NCI-H510A (cell line): ENCODE results near the gene TP53.
A peak's percentile ranks its signal among the peaks of the same experiment; 100 is the strongest.
"Not testable (repeated sequence)": the region's sequence is repeated elsewhere in the genome, so short reads cannot be mapped to it uniquely, and the experiment has no call there.

Source experiments
- DNase-seq: peaks from one replicate; lab custom pipeline; 2025; lab: John Stamatoyannopoulos, UW

TP53 gene

DNA sequence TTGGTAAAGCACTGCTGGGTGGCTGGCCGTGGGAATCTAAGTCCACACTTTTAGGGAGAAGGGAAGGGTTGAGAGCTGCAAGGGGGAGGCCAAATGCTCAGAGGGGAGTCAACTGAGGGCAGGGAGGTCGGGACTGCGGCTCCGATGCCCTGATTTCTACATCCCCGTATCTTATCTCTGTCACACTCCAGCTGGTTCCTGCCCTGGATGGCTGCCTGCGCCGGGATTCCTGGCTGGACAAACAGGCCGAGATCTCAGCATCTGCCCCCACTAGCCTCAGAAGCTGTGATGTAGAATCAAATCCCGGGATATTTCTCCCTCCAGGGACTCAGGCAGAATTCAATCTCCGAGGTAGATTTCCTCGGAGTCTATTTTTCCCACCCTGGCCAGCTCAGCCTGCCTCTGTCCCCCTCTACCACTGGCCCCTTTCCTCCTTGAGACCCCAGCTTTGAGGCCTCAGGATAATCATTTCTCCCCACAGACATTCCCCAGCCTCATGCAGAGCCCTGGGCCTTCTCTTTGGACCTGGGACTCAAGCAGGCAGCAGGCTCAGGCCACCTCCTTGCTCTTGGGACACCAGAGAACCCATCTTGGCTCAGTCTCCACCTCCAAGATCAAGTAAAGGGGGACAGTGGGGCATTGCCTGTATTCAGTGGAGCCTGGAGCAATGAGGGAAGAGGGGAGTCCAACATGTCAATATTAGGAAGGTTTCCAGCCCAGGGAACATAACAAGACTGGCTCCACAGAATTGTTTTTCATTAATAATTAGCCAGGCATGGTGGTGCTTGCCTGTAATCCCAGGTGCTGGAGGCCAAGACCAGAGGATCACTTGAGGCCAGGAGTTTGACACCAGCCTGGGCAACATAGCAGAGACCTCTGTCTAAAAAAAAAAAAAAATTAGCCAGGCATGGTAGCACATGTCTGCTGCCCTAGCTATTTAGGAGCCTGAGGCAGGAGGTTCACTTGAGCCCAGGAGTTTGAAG lies 55.6 kb downstream of the TP53 start:
- no peak for DNase-seq

DNA sequence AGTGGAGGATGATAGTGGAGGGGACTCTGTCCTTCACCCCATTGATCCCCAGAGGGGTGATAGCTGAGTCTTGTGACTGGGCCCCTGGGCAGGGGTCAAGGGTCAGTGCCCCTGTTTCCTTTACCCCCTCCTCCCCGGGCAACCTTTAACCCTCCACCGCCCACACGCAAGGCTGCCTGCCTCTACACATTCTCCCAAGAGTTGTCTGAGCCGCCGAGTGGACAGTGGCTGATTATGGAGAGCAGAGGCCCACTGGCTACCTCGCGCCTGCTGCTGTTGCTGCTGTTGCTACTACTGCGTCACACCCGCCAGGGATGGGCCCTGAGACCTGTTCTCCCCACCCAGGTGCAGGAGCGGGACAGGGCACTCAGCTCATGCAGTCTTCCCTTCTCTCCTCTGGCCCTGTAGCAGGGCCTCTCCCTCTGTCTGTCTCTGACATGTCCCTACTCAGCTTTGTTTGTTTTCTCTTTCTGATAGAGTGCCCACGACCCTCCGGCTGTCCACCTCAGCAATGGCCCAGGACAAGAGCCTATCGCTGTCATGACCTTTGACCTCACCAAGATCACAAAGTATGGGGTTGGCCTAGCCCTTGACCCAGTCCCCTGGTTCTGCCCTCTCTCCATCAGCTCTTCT lies 57.2 kb downstream of the TP53 start, which contains the start of gene SHBG:
SHBG (plus strand) TSS at position 197 of the 633 bp plus-strand sequence; CDS start at position 235, 38 bp downstream.
- no peak for DNase-seq

DNA sequence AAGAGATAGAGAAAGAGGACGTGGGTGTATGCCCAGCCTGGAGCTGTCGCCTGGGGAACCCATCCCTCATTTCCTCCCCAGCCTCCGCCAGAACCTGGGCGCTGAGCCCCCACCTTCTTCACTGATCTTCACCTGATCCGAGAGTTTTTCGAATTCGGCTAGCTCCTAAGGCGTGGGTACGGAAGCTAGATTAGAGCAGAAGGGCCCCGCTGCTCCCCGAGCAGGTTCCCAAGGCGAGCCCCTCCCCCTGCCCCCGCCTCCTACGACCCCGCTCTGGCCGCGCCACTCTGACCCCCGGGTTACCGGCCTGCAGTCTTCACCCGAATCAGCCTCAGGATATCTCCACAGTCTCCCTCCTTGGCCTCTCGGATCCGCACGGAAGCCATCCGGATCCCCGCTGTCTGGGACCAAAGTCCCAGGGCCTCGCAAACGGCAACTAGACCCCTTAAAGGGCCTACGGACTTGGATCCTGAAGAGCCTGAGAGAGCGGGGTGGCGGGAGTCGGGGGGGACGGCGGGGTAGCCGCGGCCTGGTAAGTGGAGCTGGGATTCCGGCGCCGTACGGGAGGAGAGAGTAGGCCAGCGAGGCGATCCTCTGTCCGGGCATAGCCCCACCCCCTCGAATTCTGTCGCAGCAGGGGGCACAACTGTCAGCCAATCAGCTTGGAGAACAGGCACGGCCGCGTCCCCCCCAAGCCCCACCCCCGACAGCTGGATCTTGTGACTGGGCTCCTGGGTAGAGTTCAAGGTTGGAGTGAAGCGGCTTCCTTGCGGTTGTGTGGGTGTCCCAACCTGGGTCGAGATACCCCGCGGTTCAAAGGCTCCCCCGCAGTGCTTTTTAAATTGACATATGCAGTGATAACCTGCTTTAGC lies 59.8 kb downstream of the TP53 start, which contains the start of gene SAT2:
SAT2 (minus strand) TSS at position 572 of the 872 bp plus-strand sequence; CDS start at position 386, 186 bp downstream.
- peak; percentile 79 for DNase-seq

DNA sequence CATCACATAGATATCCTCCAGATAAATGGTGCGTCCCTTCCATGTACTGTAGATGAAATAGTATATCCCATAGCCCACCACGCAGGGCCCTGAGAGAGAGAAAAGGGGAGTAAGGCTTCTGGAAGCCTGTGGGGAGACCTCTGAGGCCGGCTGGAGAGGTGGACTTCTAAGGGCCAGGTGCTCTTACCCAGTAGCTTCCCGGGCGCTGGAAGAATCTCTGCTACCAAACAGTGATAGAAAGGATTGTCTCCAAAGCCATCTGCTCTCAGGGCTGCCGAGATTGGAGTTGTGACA lies 60.4 kb downstream of the TP53 start:
- no peak for DNase-seq

DNA sequence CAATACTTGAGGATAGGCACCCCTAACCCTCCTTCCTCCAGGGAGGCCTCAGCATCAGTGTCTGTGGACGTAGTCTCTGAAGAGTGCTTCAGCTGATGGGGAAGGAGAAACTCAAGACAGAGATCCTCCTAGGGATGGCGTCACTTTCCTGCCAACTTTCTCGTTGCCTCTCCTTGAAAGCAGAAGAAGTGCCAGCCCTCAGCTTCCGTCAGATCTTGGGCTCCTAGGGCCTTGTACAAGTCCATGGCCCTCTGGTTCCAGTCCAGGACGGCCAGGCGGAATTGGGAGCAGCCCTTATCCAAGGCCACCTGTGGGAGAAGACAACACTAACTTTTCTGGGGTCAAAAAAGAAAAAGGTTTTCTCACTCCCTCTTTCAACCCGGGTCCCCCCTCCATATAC lies 61.0 kb downstream of the TP53 start:
- no peak for DNase-seq

DNA sequence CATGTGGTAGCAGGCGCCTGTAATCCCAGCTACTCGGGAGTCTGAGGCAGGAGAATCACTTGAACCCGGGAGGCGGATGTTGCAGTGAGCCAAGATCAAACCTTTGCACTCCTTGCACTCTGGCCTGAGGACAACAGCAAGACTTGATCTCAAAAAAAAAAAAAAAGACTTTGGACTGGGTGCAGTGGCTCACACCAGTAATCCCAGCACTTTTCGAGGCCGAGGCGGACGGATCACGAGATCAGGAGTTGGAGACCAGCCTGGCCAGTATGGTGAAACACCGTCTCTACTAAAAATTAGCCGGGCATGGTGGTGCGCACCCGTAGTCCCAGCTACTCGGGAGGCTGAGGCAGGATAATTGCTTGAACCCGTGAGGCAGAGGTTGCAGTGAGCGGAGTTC lies 61.5 kb downstream of the TP53 start:
- DNase-seq, result not testable (repeated sequence)

DNA sequence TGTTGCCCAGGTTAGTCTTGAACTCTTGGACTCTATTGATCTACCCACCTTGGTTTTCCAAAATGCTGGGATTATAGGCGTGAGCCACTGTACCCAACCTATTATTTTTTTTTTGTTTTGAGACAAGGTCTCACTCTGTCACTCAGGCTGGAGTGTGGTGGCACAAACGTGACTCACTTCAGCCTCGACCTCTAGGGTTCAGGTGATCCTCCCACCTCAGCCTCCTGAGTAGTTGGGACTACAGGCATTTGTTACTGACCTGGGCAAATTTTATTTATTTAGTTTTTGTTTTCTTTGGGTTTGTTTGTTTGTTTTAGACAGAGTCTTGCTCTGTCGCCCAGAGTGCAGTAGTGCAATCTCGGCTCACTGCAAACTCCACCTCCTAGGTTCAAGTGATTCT lies 63.6 kb downstream of the TP53 start:
- DNase-seq, result no peak

DNA sequence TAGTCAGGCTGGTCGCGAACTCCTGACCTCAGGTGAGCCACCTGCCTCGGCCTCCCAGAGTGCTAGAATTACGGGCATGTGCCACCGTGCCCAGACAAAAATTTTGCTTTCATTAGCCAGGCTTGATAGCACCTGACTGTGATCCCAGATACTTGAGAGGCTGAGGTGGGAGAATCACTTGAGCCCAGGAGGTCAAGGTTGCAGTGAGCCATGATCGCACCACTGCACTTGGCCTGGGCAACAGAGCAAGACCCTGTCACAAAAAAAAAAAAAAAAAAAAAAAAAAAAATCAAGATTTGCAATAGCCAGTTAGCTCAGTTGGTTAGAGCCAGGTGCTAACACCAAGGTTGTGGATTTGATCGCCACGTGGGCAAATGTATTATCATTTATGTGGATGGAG lies 66.5 kb downstream of the TP53 start:
- no peak for DNase-seq

DNA sequence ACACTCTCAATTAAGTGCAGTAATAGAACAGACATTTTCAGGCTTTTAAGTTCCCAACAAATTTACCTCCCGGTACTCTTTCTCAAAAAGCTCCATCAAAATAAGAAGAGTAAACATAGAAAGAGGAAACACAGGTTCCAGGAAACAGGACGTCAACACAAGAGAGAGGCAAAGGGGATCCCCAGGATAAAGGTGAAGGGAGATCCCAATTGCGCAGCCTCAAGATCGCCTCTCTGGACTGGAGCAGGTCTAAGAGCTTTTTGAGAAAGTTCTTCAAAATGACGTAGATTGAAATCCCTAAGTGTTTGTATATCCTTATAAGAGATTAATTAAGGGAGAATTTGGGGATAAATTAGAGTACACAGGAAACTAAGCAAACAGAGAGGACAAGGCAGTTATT lies 68.7 kb downstream of the TP53 start:
- no peak for DNase-seq
